Cardiac fibroblast (primary cell): Measurements from ENCODE around the gene SAE1.
A peak's percentile ranks its signal among the peaks of the same experiment; 100 is the strongest.
"Not testable (repeated sequence)": the region's sequence is repeated elsewhere in the genome, so short reads cannot be mapped to it uniquely, and the experiment has no call there.

Experiments
- DNase-seq, 2 donors: peaks; one replicate each; pipeline versions ENCODE4 v3.0.0 to v3.0.0-alpha.2; 2010; ENCODE audit warnings: low read depth in 2 of 2
- H3K4me3 ChIP-seq, 2 donors: replicated peaks in 1 of 2; 1 replicate in 1 of 2; 2 replicates in 1 of 2; pipeline ENCODE4 v1.5.1; 2011; ENCODE audit warnings: low read depth in 2 of 2, low read length in 2 of 2, mild to moderate bottlenecking in 2 of 2, moderate library complexity in 1 of 2
- CTCF ChIP-seq: IDR thresholded peaks from one replicate; pipeline ENCODE4 v1.5.1; 2011; ENCODE audit warnings: low read depth, mild to moderate bottlenecking, low read length, inconsistent platforms

Gene SAE1

GRCh38 chr19:47243776-47244547, 113.3 kb downstream of the SAE1 start:
- H3K4me3 ChIP-seq = peak overlapping the region; percentile 27 to 53
- peak; percentile 98 to 99 for DNase-seq
- TF ChIP-seq CTCF = peak; percentile 76

- H3K4me3 ChIP-seq = no peak overlapping the region
- peak; percentile 89 for TF ChIP-seq CTCF
- peak; percentile 86 to 87 for DNase-seq
Observed at GRCh38 chr19:47247308-47247990, 116.8 kb downstream of the SAE1 start.

- not testable (repeated sequence) for H3K4me3 ChIP-seq, DNase-seq
Observed at GRCh38 chr19:47253016-47253415, 122.4 kb downstream of the SAE1 start.

GRCh38 chr19:47253467-47253881, 122.8 kb downstream of the SAE1 start:
- no peak overlapping the region for H3K4me3 ChIP-seq
- TF ChIP-seq CTCF = no peak
- DNase-seq = peak; percentile 71 to 85

- H3K4me3 ChIP-seq = no peak overlapping the region
- no peak for TF ChIP-seq CTCF
- DNase-seq = no peak
Observed at GRCh38 chr19:47253970-47254369, 123.3 kb downstream of the SAE1 start.

- no peak for TF ChIP-seq CTCF
- peak within 1 kb of the TSS; percentile 60 to 65 for H3K4me3 ChIP-seq
- peak; percentile 96 to 98 for DNase-seq
Observed at GRCh38 chr19:47255879-47256692, 125.5 kb downstream of the SAE1 start, which contains the start of gene CCDC9. Gene CCDC9 (plus strand): TSS chr19:47256525. CDS start chr19:47258401, 1,876 bp downstream.
